ENCODE data around the gene HJURP.

- TF ChIP-seq, protein P1, sequence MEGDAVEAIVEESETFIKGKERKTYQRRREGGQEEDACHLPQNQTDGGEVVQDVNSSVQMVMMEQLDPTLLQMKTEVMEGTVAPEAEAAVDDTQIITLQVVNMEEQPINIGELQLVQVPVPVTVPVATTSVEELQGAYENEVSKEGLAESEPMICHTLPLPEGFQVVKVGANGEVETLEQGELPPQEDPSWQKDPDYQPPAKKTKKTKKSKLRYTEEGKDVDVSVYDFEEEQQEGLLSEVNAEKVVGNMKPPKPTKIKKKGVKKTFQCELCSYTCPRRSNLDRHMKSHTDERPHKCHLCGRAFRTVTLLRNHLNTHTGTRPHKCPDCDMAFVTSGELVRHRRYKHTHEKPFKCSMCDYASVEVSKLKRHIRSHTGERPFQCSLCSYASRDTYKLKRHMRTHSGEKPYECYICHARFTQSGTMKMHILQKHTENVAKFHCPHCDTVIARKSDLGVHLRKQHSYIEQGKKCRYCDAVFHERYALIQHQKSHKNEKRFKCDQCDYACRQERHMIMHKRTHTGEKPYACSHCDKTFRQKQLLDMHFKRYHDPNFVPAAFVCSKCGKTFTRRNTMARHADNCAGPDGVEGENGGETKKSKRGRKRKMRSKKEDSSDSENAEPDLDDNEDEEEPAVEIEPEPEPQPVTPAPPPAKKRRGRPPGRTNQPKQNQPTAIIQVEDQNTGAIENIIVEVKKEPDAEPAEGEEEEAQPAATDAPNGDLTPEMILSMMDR (IDR thresholded peaks at IDR 0.05) = no peak
- no peak for TF ChIP-seq ZFX (IDR thresholded peaks at IDR 0.05; ENCODE audit: borderline replicate concordance)
Observed at GRCh38 chr2:233867993-233868532, 13.7 kb upstream of the HJURP start, which contains the start of gene MSL3B.
